ENCODE measurements around the gene CACNA1C.

GRCh38 chr12:2226641-2227040 is 173.9 kb downstream of the CACNA1C start:
- TF ChIP-seq POLR2AphosphoS5 (IDR thresholded peaks at IDR 0.05; ENCODE audit: low read depth, low read length) = no peak
- no peak for TF ChIP-seq POLR2A (IDR thresholded peaks at IDR 0.05; ENCODE audit: low read depth, low read length)
- no peak for TF ChIP-seq TAF1 (IDR thresholded peaks at IDR 0.05; ENCODE audit: low read depth, low read length)

All from GM12891 (cell line).